ENCODE data around the gene GPR152.

Gene GPR152

DNA sequence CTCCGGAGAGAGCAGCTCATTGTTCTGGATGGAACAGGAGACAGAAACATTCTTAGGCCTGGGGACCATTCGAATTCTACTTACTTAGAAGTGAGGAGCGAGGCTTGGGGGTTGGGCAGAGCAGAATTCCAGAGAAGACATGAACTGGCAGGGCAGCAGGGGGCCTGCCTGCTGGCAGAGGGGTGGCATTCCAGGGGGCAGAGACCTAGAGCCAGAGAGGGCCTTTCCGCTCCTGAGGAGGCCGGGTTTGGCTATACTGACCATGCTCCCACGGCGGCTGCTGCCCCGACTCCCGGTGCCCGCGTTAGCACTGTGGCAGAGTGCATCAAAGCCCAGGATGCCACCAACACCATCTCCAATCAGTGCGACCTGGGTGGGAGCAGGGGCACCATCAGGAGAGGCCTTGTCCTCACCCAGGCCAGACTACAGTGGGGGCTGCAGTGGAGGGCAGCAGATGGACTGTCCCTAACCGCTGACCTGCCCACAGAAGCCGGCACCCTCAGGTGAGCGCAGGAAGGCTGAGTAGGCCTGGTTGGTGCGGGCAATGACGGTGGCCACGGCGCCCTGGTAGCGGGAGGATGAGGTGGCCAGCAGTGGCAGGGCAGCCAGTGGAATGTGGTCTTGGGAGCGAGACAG is 45.2 kb upstream of the GPR152 start:
- DNase-seq, result no peak
- Histone ChIP-seq H3K9me3 (ENCODE audit: control extremely low read depth in 1 of 5, control insufficient read depth in 4 of 5, insufficient read depth in 2 of 5, low read depth in 1 of 5, low read length in 4 of 5) (no peaks in the 10 kb centered on the region), H3K4me1 (ENCODE audit: control extremely low read depth in 1 of 4, control insufficient read depth in 4 of 4, insufficient read depth in 4 of 4, low read length in 3 of 4) (peaks cover 0 to 4% (median 0%) of the 10 kb centered on the region in 4 experiments), H3K27me3 (replicated peaks in 2 of 5; ENCODE audit: control insufficient read depth in 4 of 5, insufficient read depth in 5 of 5, low read length in 4 of 5) (peaks cover 0 to 6% (median 0%) of the 10 kb centered on the region in 5 experiments), H3K4me3 (ENCODE audit: control insufficient read depth in 1 of 7, extremely low read depth in 1 of 7, insufficient read depth in 4 of 7, low read depth in 2 of 7, low read length in 6 of 7) (no peak overlapping the region), H3K36me3 (ENCODE audit: control insufficient read depth in 4 of 4, insufficient read depth in 4 of 4, low read length in 3 of 4) (peaks cover 2 to 57% (median 16%) of the 10 kb centered on the region in 4 experiments), H3K27ac (ENCODE audit: insufficient read depth in 1 of 2, low read depth in 1 of 2, low read length in 2 of 2, poor library complexity in 1 of 2, severe bottlenecking in 2 of 2) (no peak overlapping the region)
- ChIA-PET CTCF (no interaction called here), POLR2A (no interaction called here)
- 96% methylated on average over 17 of the region's 21 CpGs for WGBS (ENCODE audit: insufficient coverage)

DNA sequence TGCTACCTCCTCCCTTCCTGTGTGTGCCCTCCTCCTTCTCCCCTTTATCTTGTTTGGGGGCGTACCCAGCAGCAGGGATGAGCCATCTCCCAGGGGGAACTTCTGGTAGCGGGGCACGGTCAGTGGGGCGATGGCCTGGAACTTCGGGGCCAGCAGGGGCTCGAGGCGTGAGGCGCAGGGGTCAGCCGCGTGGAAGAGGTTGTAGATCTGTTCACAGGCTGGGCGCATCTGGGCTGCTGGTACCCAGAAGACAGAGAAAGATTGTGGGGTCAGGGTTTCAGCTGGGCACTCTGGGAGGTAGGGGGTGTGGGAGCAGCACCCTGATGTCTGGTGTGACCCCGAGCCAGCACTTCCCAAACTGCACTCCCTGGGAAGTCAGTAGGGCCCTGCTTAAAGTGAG is 43.6 kb upstream of the GPR152 start:
- ChIA-PET POLR2A (no interaction called here), CTCF (no interaction called here)
- H3K4me1 ChIP-seq (ENCODE audit: control extremely low read depth in 1 of 4, control insufficient read depth in 4 of 4, insufficient read depth in 4 of 4, low read length in 3 of 4), result peaks cover 0 to 1% (median 0%) of the 10 kb centered on the region in 4 experiments
- no peak for DNase-seq
- H3K27me3 ChIP-seq (replicated peaks in 2 of 5; ENCODE audit: control insufficient read depth in 4 of 5, insufficient read depth in 5 of 5, low read length in 4 of 5), result no peaks in the 10 kb centered on the region
- H3K9me3 ChIP-seq (ENCODE audit: control extremely low read depth in 1 of 5, control insufficient read depth in 4 of 5, insufficient read depth in 2 of 5, low read depth in 1 of 5, low read length in 4 of 5), result no peaks in the 10 kb centered on the region
- H3K36me3 ChIP-seq (ENCODE audit: control insufficient read depth in 4 of 4, insufficient read depth in 4 of 4, low read length in 3 of 4), result peaks cover 3 to 62% (median 20%) of the 10 kb centered on the region in 4 experiments
- H3K27ac ChIP-seq (ENCODE audit: insufficient read depth in 1 of 2, low read depth in 1 of 2, low read length in 2 of 2, poor library complexity in 1 of 2, severe bottlenecking in 2 of 2), result no peak overlapping the region
- WGBS (ENCODE audit: insufficient coverage), result 95% methylated on average over 11 of the region's 12 CpGs
- H3K4me3 ChIP-seq (ENCODE audit: control insufficient read depth in 1 of 7, extremely low read depth in 1 of 7, insufficient read depth in 4 of 7, low read depth in 2 of 7, low read length in 6 of 7), result no peak overlapping the region

DNA sequence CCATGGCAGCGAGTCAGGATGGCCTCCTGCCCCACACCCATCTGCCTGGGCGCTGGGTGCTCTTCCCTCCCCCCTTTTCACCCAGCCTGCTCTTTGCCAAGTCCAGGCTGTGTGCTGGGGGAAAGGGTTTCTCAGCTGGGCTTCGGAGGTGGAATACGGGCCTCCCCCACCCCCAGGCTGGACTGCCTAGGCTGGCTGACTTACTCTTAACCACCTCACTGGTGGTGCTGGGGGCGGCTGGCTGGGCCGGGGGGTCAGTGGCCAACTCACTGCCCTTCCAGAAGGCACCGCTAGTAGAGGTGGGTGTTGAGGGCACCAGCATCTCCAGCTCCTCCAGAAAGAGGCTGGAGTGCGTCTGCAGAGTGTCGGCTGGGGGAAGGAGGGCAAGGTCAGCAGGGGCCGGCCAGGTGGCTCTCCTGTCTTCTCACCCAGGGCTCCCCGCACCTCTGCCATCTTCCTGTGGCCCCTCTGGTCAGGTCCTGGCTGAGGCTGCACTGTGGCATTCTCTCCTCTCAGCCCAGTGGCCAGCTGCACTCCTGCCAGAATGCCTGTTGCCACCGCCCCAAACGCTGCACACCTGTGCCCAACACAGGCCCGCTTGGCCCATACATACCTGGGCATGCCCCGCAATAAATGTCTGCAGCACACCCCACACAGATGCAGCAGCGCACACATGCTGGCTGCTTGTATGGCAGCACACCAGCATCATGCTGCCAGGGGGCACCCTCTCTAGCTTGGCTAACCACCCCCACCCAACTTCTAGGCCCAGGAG is 42.9 kb upstream of the GPR152 start:
- Histone ChIP-seq H3K27ac (ENCODE audit: insufficient read depth in 1 of 2, low read depth in 1 of 2, low read length in 2 of 2, poor library complexity in 1 of 2, severe bottlenecking in 2 of 2) (no peak overlapping the region), H3K4me1 (ENCODE audit: control extremely low read depth in 1 of 4, control insufficient read depth in 4 of 4, insufficient read depth in 4 of 4, low read length in 3 of 4) (no peaks in the 10 kb centered on the region), H3K27me3 (replicated peaks in 2 of 5; ENCODE audit: control insufficient read depth in 4 of 5, insufficient read depth in 5 of 5, low read length in 4 of 5) (no peaks in the 10 kb centered on the region), H3K9me3 (ENCODE audit: control extremely low read depth in 1 of 5, control insufficient read depth in 4 of 5, insufficient read depth in 2 of 5, low read depth in 1 of 5, low read length in 4 of 5) (no peaks in the 10 kb centered on the region), H3K36me3 (ENCODE audit: control insufficient read depth in 4 of 4, insufficient read depth in 4 of 4, low read length in 3 of 4) (peaks cover 2 to 69% (median 25%) of the 10 kb centered on the region in 4 experiments), H3K4me3 (ENCODE audit: control insufficient read depth in 1 of 7, extremely low read depth in 1 of 7, insufficient read depth in 4 of 7, low read depth in 2 of 7, low read length in 6 of 7) (no peak overlapping the region)
- ChIA-PET POLR2A (no interaction called here), CTCF (interaction anchor here (0.6 kb wide), 1 partner anchor 10 kb away, joined by 3 read pairs; no protein-coding TSS in a partner anchor)
- WGBS (ENCODE audit: insufficient coverage), result 99% methylated on average over 11 of the region's 16 CpGs
- DNase-seq, result no peak

DNA sequence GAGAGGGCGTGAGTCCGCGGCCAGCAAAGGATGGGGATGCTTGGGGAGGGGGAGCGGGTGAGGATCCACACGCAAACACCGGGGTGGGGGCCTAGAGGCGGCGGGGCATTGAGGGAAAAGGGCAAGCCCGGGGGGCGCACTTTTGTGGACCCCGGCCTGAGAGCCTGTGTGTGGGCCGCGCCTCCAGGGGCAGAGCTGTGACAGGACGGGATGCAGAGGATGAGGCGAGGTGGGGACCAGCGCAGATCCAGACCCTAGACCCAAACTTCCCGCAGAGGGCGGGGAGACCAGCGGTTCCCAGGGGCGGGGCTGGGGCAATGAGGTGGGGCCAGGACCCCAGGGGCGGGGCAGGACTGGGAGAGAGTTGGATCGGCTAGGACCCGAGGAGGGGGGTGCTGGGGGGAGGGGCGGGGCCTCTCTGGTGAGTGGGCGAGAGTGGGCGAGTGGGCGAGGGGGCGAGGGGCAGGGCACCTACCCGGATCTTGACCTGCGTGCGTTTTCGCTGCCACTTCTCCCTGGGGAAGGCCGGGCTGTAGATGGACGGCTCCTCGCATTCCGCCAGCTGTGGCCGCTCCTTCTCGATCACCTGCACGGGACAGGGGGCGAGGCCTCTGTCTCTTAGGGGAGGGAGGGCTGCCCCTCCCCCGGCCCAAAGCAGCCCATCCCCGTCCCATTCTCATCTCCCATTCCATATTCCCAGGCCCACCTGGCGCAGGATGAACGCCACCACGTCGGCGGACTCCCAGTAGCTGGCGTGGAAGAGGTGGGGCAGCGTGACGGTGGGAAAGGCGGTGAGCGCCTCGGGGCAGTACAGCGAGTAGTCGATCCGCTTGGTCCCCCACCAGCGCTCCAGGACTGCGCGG is 42.1 kb upstream of the GPR152 start:
- CTCF ChIA-PET, result interaction anchor here (0.6 kb wide), 1 partner anchor 13 kb away, joined by 3 read pairs; no protein-coding TSS in a partner anchor
- H3K27me3 ChIP-seq (replicated peaks in 2 of 5; ENCODE audit: control insufficient read depth in 4 of 5, insufficient read depth in 5 of 5, low read length in 4 of 5), result no peaks in the 10 kb centered on the region
- WGBS (ENCODE audit: insufficient coverage), result 96% methylated on average over 40 of the region's 59 CpGs
- no peaks in the 10 kb centered on the region for H3K4me1 ChIP-seq (ENCODE audit: control extremely low read depth in 1 of 4, control insufficient read depth in 4 of 4, insufficient read depth in 4 of 4, low read length in 3 of 4)
- no peaks in the 10 kb centered on the region for H3K9me3 ChIP-seq (ENCODE audit: control extremely low read depth in 1 of 5, control insufficient read depth in 4 of 5, insufficient read depth in 2 of 5, low read depth in 1 of 5, low read length in 4 of 5)
- no peak overlapping the region for H3K27ac ChIP-seq (ENCODE audit: insufficient read depth in 1 of 2, low read depth in 1 of 2, low read length in 2 of 2, poor library complexity in 1 of 2, severe bottlenecking in 2 of 2)
- peaks cover 5 to 75% (median 33%) of the 10 kb centered on the region in 4 experiments for H3K36me3 ChIP-seq (ENCODE audit: control insufficient read depth in 4 of 4, insufficient read depth in 4 of 4, low read length in 3 of 4)
- POLR2A ChIA-PET, result no interaction called here
- H3K4me3 ChIP-seq (ENCODE audit: control insufficient read depth in 1 of 7, extremely low read depth in 1 of 7, insufficient read depth in 4 of 7, low read depth in 2 of 7, low read length in 6 of 7), result no peak overlapping the region
- no peak for DNase-seq

DNA sequence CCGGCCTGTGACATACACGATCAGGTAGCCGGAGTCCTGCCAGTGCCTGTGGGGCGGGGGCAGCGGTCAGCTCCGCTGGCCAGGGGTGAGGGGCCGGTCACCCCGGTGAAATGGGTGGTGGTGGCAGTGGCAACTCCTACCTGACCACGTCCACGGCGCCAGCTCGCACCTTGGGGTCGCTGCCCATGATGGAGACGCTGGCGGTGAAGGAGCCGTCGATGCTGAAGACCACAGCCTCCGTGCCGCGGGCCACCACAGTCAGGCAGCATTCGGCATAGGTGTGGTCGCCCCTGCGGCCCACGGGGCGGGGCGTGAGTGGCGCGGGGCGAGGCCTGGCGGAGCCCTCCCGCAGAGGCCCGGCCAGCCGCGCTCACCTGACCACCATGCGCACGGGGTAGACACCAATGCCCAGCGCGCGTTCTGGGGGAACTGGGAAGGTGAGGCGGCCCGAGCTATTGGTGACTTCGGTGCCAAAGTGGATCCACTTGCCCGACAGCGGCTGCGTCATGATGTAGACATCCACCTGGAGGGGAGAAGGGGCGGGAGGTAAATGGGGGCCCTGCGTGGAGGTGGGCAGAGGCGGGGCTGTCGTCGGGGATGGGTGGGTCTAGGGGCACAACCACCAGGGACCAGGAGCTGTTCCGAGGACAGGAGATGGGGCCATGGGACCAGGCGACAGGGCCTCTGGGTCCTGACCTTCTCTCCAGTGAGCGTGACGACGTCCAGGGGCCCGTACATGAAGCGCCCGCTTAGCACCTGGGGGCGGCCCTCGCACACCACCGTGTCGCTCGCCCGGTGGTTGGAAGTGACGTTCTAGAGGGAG is 41.2 kb upstream of the GPR152 start:
- ChIA-PET POLR2A (no interaction called here), CTCF (interaction anchor here (1.3 kb wide), 1 partner anchor 113 kb away, joined by 3 read pairs; no protein-coding TSS in a partner anchor)

DNA sequence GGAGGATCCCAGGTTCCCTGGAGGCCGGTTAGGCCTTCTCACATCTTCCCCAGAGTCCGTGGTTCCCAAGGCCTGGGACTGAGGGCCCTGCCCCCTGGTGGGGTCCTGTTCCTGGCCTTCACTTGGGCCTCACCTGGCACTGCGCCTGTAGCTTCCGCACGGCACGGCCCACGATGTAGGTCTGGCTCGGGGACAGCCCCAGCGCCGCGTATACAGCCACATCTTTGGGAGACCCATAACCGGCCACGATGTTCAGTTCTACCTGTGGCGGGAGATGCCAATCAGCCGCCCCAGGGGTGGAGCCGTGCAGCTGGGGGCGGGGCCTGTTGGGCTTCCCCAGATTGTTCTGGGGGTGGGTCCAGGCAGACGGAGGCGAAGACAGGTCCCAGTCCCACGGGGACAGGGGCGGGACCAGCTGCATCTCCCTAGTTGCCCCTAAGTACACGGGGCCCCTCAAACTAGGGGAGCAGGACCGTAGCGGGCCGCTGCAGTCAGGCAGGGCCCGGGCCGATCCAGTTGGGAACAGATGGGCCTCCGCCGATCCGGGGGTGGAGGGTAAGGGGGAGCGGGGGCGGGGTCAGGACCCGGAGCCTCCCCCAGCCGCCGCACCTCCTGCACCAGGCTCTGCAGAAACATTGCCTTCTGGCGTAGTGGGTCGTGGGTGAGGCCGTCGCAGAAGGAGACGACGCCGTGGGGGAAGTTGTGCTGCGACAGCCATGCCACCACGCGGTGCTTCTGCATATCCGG is 40.4 kb upstream of the GPR152 start:
- CTCF ChIA-PET, result interaction anchor here (1.3 kb wide), 1 partner anchor 112 kb away, joined by 3 read pairs; no protein-coding TSS in a partner anchor
- POLR2A ChIA-PET, result interaction anchor here (1.4 kb wide), 1 partner anchor 13 kb away, joined by 4 read pairs; the partner anchor contains the start of gene PITPNM1
- peaks cover 4 to 75% (median 43%) of the 10 kb centered on the region in 4 experiments for H3K36me3 ChIP-seq (ENCODE audit: control insufficient read depth in 4 of 4, insufficient read depth in 4 of 4, low read length in 3 of 4)
- no peaks in the 10 kb centered on the region for H3K4me1 ChIP-seq (ENCODE audit: control extremely low read depth in 1 of 4, control insufficient read depth in 4 of 4, insufficient read depth in 4 of 4, low read length in 3 of 4)
- no peak for DNase-seq
- H3K9me3 ChIP-seq (ENCODE audit: control extremely low read depth in 1 of 5, control insufficient read depth in 4 of 5, insufficient read depth in 2 of 5, low read depth in 1 of 5, low read length in 4 of 5), result no peaks in the 10 kb centered on the region
- no peak overlapping the region for H3K27ac ChIP-seq (ENCODE audit: insufficient read depth in 1 of 2, low read depth in 1 of 2, low read length in 2 of 2, poor library complexity in 1 of 2, severe bottlenecking in 2 of 2)
- WGBS (ENCODE audit: insufficient coverage), result 91% methylated on average over 33 of the region's 46 CpGs
- H3K27me3 ChIP-seq (replicated peaks in 2 of 5; ENCODE audit: control insufficient read depth in 4 of 5, insufficient read depth in 5 of 5, low read length in 4 of 5), result no peaks in the 10 kb centered on the region
- H3K4me3 ChIP-seq (ENCODE audit: control insufficient read depth in 1 of 7, extremely low read depth in 1 of 7, insufficient read depth in 4 of 7, low read depth in 2 of 7, low read length in 6 of 7), result no peak overlapping the region

More for the DNA sequence above, 41.2 kb upstream of the GPR152 start:
- DNase-seq, result no peak
- H3K27ac ChIP-seq (ENCODE audit: insufficient read depth in 1 of 2, low read depth in 1 of 2, low read length in 2 of 2, poor library complexity in 1 of 2, severe bottlenecking in 2 of 2), result no peak overlapping the region
- no peaks in the 10 kb centered on the region for H3K27me3 ChIP-seq (replicated peaks in 2 of 5; ENCODE audit: control insufficient read depth in 4 of 5, insufficient read depth in 5 of 5, low read length in 4 of 5)
- no peaks in the 10 kb centered on the region for H3K9me3 ChIP-seq (ENCODE audit: control extremely low read depth in 1 of 5, control insufficient read depth in 4 of 5, insufficient read depth in 2 of 5, low read depth in 1 of 5, low read length in 4 of 5)
- peaks cover 5 to 79% (median 39%) of the 10 kb centered on the region in 4 experiments for H3K36me3 ChIP-seq (ENCODE audit: control insufficient read depth in 4 of 4, insufficient read depth in 4 of 4, low read length in 3 of 4)
- no peaks in the 10 kb centered on the region for H3K4me1 ChIP-seq (ENCODE audit: control extremely low read depth in 1 of 4, control insufficient read depth in 4 of 4, insufficient read depth in 4 of 4, low read length in 3 of 4)
- H3K4me3 ChIP-seq (ENCODE audit: control insufficient read depth in 1 of 7, extremely low read depth in 1 of 7, insufficient read depth in 4 of 7, low read depth in 2 of 7, low read length in 6 of 7), result no peak overlapping the region
- WGBS (ENCODE audit: insufficient coverage), result 96% methylated on average over 59 of the region's 65 CpGs

Data from common myeloid progenitor, CD34-positive (primary cell).